Neural cell (in vitro differentiated cells): ENCODE data around the gene SOHLH1. TPM values are rescaled to one million over a fixed set of nuclear protein-coding genes. Genes with fewer than 3 reads are reported as not detected.

Experiments used
- H2AFZ ChIP-seq: fragments of 200-600, 300-800 bp; sonication (generic), shearing (Covaris generic); 2 replicates; pipeline ENCODE4 v1.6.0; 2014; ENCODE audit warnings: low read depth, mild to moderate bottlenecking, antibody characterized with exemption, low read length, moderate library complexity
- H3F3A ChIP-seq: fragments of 200-600 bp; shearing (Covaris generic); 2 replicates; pipeline ENCODE4 v1.6.1; 2016; ENCODE audit warnings: mild to moderate bottlenecking, moderate library complexity, mixed read lengths, antibody characterized with exemption, low read length; ENCODE audit not compliant: insufficient read depth, poor library complexity, severe bottlenecking
- H3K27ac ChIP-seq: fragments of 200-600, 300-800 bp; sonication (generic), shearing (Covaris generic); 2 replicates; pipeline ENCODE4 v1.5.1; 2014; ENCODE audit warnings: mild to moderate bottlenecking, low read length, moderate library complexity
- H3K27me3 ChIP-seq: fragments of 300-800, 200-600 bp; sonication (generic), shearing (Covaris generic); 2 replicates; pipeline ENCODE4 v1.6.0; 2014; ENCODE audit warnings: mild to moderate bottlenecking, low read depth, low read length, moderate library complexity; ENCODE audit not compliant: insufficient read depth
- H3K36me3 ChIP-seq: fragments of 300-800, 200-600 bp; sonication (generic), shearing (Covaris generic); 2 replicates; pipeline ENCODE4 v1.5.1; 2014; ENCODE audit warnings: mild to moderate bottlenecking, antibody characterized with exemption, low read length, moderate library complexity; ENCODE audit not compliant: insufficient read depth
- H3K4me2 ChIP-seq: fragments of 300-800, 200-600 bp; sonication (generic), shearing (Covaris generic); 2 replicates; pipeline ENCODE4 v1.6.0; 2014; ENCODE audit warnings: mild to moderate bottlenecking, low read length
- H3K4me3 ChIP-seq: fragments of 300-800, 200-600 bp; sonication (generic), shearing (Covaris generic); 2 replicates; pipeline ENCODE4 v1.5.1; 2014; ENCODE audit warnings: mild to moderate bottlenecking, low read length, moderate library complexity
- H3K79me2 ChIP-seq: fragments of 200-600 bp; shearing (Covaris generic); replicated peaks from 2 replicates; pipeline ENCODE4 v1.6.0; 2014; ENCODE audit warnings: mild to moderate bottlenecking, low read length, moderate library complexity; ENCODE audit not compliant: insufficient read depth
- H3K9ac ChIP-seq: fragments of 300-800, 200-600 bp; sonication (generic), shearing (Covaris generic); 2 replicates; pipeline ENCODE4 v1.6.1; 2016; ENCODE audit warnings: mild to moderate bottlenecking, low read length, mixed read lengths
- H3K9me2 ChIP-seq: fragments of 200-600 bp; shearing (Covaris generic); 2 replicates; pipeline ENCODE4 v1.6.1; 2016; ENCODE audit warnings: mild to moderate bottlenecking, low read length, mixed read lengths; ENCODE audit not compliant: insufficient read depth
- H3K9me3 ChIP-seq: fragments of 200-600, 300-800 bp; sonication (generic), shearing (Covaris generic); 2 replicates; pipeline ENCODE4 v1.6.1; 2016; ENCODE audit warnings: mild to moderate bottlenecking, mixed run types, low read length, moderate library complexity, mixed read lengths
- H4K20me1 ChIP-seq: fragments of 200-600 bp; shearing (Covaris generic); 2 replicates; pipeline ENCODE4 v1.6.1; 2016; ENCODE audit warnings: mild to moderate bottlenecking, mixed run types; ENCODE audit not compliant: insufficient read depth
- EP300 ChIP-seq: fragments of 450-650 bp; conservative IDR thresholded peaks from 2 replicates; pipeline ENCODE4 v1.6.1; 2014; ENCODE audit warnings: antibody characterized with exemption, mild to moderate bottlenecking, moderate library complexity; ENCODE audit not compliant: poor library complexity, severe bottlenecking
- EZH2 ChIP-seq: fragments of 200-600, 300-800 bp; shearing (Covaris generic), sonication (generic); IDR thresholded peaks from 2 replicates; pipeline ENCODE4 v1.6.1; 2014; ENCODE audit warnings: antibody characterized with exemption, low read length, borderline replicate concordance, mild to moderate bottlenecking; ENCODE audit not compliant: insufficient read depth, poor library complexity, severe bottlenecking
- MXI1 ChIP-seq: fragments of 450-650 bp; conservative IDR thresholded peaks from 2 replicates; pipeline ENCODE4 v1.6.1; 2014; ENCODE audit warnings: antibody characterized with exemption, mild to moderate bottlenecking; ENCODE audit not compliant: poor library complexity, severe bottlenecking
- POLR2AphosphoS5 ChIP-seq: IDR thresholded peaks from 2 replicates; pipeline ENCODE4 v1.6.1; 2012
- RAD21 ChIP-seq: fragments of 450-650 bp; conservative IDR thresholded peaks from 2 replicates; pipeline ENCODE4 v1.6.1; 2014; ENCODE audit warnings: antibody characterized with exemption, mild to moderate bottlenecking, moderate library complexity
- REST ChIP-seq: IDR thresholded peaks from 2 replicates; pipeline ENCODE4 v1.6.1; 2012; ENCODE audit warnings: borderline replicate concordance
- SMC3 ChIP-seq: fragments of 450-650 bp; conservative IDR thresholded peaks from 2 replicates; pipeline ENCODE4 v1.6.1; 2014; ENCODE audit warnings: antibody characterized with exemption, mild to moderate bottlenecking, moderate library complexity; ENCODE audit not compliant: poor library complexity
- TAF1 ChIP-seq: IDR thresholded peaks from 2 replicates; pipeline ENCODE4 v1.6.1; 2012; ENCODE audit warnings: low read depth
- polyA plus RNA-seq: library from polyadenylated mRNA; depleted of rRNA; stranded (reverse); fragments of >200 nt; gene quantifications from 2 replicates; pipeline ENCODE4 v1.2.3, GENCODE V29; 2014
- TF ChIP-seq, protein P1 (sequence below): fragments of 450-650 bp; IDR thresholded peaks from 2 replicates; pipeline ENCODE4 v1.5.1; 2014; ENCODE audit warnings: antibody characterized with exemption, mild to moderate bottlenecking, moderate library complexity; ENCODE audit not compliant: poor library complexity, severe bottlenecking

The SOHLH1 gene
- polyA plus RNA-seq, 1 donor from 2014 or later: not detected

DNA sequence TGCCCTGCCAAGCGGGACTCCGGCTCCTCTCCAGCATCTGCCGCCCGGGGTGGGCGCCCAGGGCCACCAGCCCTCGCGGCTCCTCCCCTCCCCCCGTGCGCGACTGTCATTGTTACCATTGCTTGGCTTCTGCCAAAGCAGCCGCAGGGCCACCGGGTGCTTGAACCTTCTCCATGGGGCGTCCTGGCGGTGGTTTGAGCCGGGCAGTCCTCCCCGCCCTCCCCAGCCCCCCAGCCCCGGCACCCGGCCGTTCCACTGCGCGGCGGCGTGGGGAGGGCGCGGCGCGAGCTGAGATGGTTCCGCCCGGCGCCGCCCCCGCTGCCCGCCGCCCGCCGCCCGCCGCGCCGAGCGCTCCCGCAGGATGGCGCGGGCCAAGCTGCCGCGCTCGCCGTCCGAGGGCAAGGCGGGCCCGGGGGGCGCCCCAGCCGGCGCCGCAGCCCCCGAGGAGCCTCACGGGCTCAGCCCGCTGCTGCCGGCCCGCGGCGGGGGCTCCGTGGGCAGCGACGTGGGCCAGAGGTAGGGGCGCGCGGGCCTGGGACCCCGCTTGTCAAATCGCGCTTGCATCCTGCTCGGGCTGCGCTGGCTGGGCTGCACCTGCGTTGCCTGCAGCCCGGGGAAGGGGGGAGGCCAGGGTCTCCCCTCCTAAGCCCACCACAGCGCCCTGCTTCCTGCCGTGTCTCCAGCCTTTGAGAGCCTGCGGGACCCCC is 37.1 kb upstream of the SOHLH1 start:
- Histone ChIP-seq H3K27ac (no peak overlapping the region), H3K4me3 (peak overlapping the region; percentile 41), H3F3A (no peaks in the 10 kb centered on the region), H3K79me2 (no peaks in the 10 kb centered on the region), H3K27me3 (peaks cover 16% of the 10 kb centered on the region), H4K20me1 (no peaks in the 10 kb centered on the region), H3K9ac (peak overlapping the region; percentile 5), H3K9me3 (no peaks in the 10 kb centered on the region), H3K36me3 (no peaks in the 10 kb centered on the region), H3K9me2 (no peaks in the 10 kb centered on the region), H3K4me2 (no peak overlapping the region), H2AFZ (no peak overlapping the region)
- TF ChIP-seq RAD21 (no peak), EP300 (no peak), MXI1 (no peak), SMC3 (no peak), TAF1 (no peak), EZH2 (no peak), REST (no peak), POLR2AphosphoS5 (no peak)
- TF ChIP-seq, protein P1, sequence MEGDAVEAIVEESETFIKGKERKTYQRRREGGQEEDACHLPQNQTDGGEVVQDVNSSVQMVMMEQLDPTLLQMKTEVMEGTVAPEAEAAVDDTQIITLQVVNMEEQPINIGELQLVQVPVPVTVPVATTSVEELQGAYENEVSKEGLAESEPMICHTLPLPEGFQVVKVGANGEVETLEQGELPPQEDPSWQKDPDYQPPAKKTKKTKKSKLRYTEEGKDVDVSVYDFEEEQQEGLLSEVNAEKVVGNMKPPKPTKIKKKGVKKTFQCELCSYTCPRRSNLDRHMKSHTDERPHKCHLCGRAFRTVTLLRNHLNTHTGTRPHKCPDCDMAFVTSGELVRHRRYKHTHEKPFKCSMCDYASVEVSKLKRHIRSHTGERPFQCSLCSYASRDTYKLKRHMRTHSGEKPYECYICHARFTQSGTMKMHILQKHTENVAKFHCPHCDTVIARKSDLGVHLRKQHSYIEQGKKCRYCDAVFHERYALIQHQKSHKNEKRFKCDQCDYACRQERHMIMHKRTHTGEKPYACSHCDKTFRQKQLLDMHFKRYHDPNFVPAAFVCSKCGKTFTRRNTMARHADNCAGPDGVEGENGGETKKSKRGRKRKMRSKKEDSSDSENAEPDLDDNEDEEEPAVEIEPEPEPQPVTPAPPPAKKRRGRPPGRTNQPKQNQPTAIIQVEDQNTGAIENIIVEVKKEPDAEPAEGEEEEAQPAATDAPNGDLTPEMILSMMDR: no peak

- H3F3A ChIP-seq: no peaks in the 10 kb centered on the region
- H3K9me3 ChIP-seq: no peaks in the 10 kb centered on the region
- H3K9ac ChIP-seq: no peak overlapping the region
- no peaks in the 10 kb centered on the region for H3K36me3 ChIP-seq
- TF ChIP-seq EZH2 (no peak), EP300 (no peak), SMC3 (no peak), POLR2AphosphoS5 (no peak), REST (no peak), RAD21 (no peak), MXI1 (no peak), TAF1 (no peak)
- TF ChIP-seq, protein P1: no peak
- no peaks in the 10 kb centered on the region for H3K9me2 ChIP-seq
- H4K20me1 ChIP-seq: no peaks in the 10 kb centered on the region
- no peaks in the 10 kb centered on the region for H3K79me2 ChIP-seq
- H3K4me2 ChIP-seq: no peak overlapping the region
- H2AFZ ChIP-seq: no peak overlapping the region
- H3K4me3 ChIP-seq: no peak overlapping the region
- no peak overlapping the region for H3K27ac ChIP-seq
- H3K27me3 ChIP-seq: peaks cover 16% of the 10 kb centered on the region
Observed at GRCh38 chr9:135734616-135735144, 35.4 kb upstream of the SOHLH1 start.
